Liver (tissue), 9 donors: ENCODE data around the gene CLOCK. TPM values are rescaled to one million over a fixed set of nuclear protein-coding genes. Genes with fewer than 3 reads are reported as not detected.

Experiments
- DNase-seq: peaks from one replicate; pipeline ENCODE4 v3.0.0-alpha.2; 2017; ENCODE audit warnings: low spot score
- H3K27ac ChIP-seq, 2 donors: one replicate each; pipeline ENCODE4 v1.7.0; 2013; ENCODE audit warnings: inconsistent platforms in 2 of 2, low read length in 2 of 2, control low read depth in 1 of 2, low read depth in 1 of 2, mild to moderate bottlenecking in 1 of 2
- H3K27me3 ChIP-seq, 4 donors: one replicate each; pipeline versions ENCODE4 v1.6.1 to v1.7.0; 2013; ENCODE audit warnings: low read length in 3 of 4, inconsistent platforms in 1 of 4, mild to moderate bottlenecking in 1 of 4, moderate library complexity in 1 of 4; ENCODE audit not compliant: control insufficient read depth in 4 of 4, insufficient read depth in 4 of 4
- H3K36me3 ChIP-seq, 4 donors: one replicate each; pipeline versions ENCODE4 v1.6.1 to v1.7.0; 2013; ENCODE audit warnings: low read length in 3 of 4, mild to moderate bottlenecking in 3 of 4, low read depth in 1 of 4, moderate library complexity in 1 of 4; ENCODE audit not compliant: control insufficient read depth in 4 of 4, insufficient read depth in 3 of 4
- H3K4me1 ChIP-seq, 4 donors: one replicate each; pipeline versions ENCODE4 v1.6.1 to v1.7.0; 2013; ENCODE audit warnings: low read length in 3 of 4, mild to moderate bottlenecking in 3 of 4, moderate library complexity in 1 of 4; ENCODE audit not compliant: control insufficient read depth in 4 of 4, insufficient read depth in 4 of 4
- H3K4me3 ChIP-seq, 3 donors: one replicate each; pipeline versions ENCODE4 v1.6.1 to v1.7.0; 2013; ENCODE audit warnings: low read length in 3 of 3, control low read depth in 1 of 3, low read depth in 1 of 3, mild to moderate bottlenecking in 1 of 3
- H3K9ac ChIP-seq, 2 donors: one replicate each; pipeline ENCODE4 v1.7.0; 2013; ENCODE audit warnings: low read length in 2 of 2, mild to moderate bottlenecking in 2 of 2, moderate library complexity in 2 of 2, control low read depth in 1 of 2, low read depth in 1 of 2
- H3K9me3 ChIP-seq, 4 donors: one replicate each; pipeline versions ENCODE4 v1.6.1 to v1.7.0; 2013; ENCODE audit warnings: low read length in 3 of 4; ENCODE audit not compliant: control insufficient read depth in 4 of 4
- EGR1 ChIP-seq, 2 donors: IDR thresholded peaks; 2 replicates each; pipeline ENCODE4 v1.6.1; 2016 to 2018; ENCODE audit warnings: antibody characterized with exemption in 2 of 2, low read depth in 2 of 2
- FOXA1 ChIP-seq: IDR thresholded peaks from 2 replicates; pipeline ENCODE4 v1.6.1; 2016; ENCODE audit warnings: antibody characterized with exemption
- FOXA2 ChIP-seq: IDR thresholded peaks from 2 replicates; pipeline ENCODE4 v1.6.1; 2016; ENCODE audit warnings: antibody characterized with exemption
- GABPA ChIP-seq, 2 donors: IDR thresholded peaks in 1 of 2; conservative IDR thresholded peaks in 1 of 2; 2 replicates each; pipeline ENCODE4 v1.6.1; 2016; ENCODE audit warnings: antibody characterized with exemption in 2 of 2, mild to moderate bottlenecking in 1 of 2, moderate library complexity in 1 of 2
- HNF4A ChIP-seq, 2 donors: conservative IDR thresholded peaks; 2 replicates each; pipeline ENCODE4 v1.6.1; 2016; ENCODE audit warnings: antibody characterized with exemption in 2 of 2, mild to moderate bottlenecking in 2 of 2
- HNF4G ChIP-seq: IDR thresholded peaks from 2 replicates; pipeline ENCODE4 v1.6.1; 2016; ENCODE audit warnings: antibody characterized with exemption
- JUND ChIP-seq, 2 donors: IDR thresholded peaks; 2 replicates each; pipeline ENCODE4 v1.6.1; 2016; ENCODE audit warnings: antibody characterized with exemption in 2 of 2
- NR2F2 ChIP-seq: IDR thresholded peaks from 2 replicates; pipeline ENCODE4 v1.6.1; 2016; ENCODE audit warnings: antibody characterized with exemption
- RAD21 ChIP-seq, 2 donors: IDR thresholded peaks; 2 replicates each; pipeline ENCODE4 v1.6.1; 2016; ENCODE audit warnings: antibody characterized with exemption in 2 of 2, mild to moderate bottlenecking in 2 of 2
- RXRA ChIP-seq, 2 donors: IDR thresholded peaks; 2 replicates each; pipeline ENCODE4 v1.6.1; 2017 to 2018; ENCODE audit warnings: antibody characterized with exemption in 2 of 2, mild to moderate bottlenecking in 1 of 2
- SP1 ChIP-seq: IDR thresholded peaks from 2 replicates; pipeline ENCODE4 v1.6.1; 2018; ENCODE audit warnings: antibody characterized with exemption, mild to moderate bottlenecking
- YY1 ChIP-seq: IDR thresholded peaks from 2 replicates; pipeline ENCODE4 v1.6.1; 2016; ENCODE audit warnings: antibody characterized with exemption, mild to moderate bottlenecking
- WGBS: extraction: QIAGEN DNeasy Blood & Tissue Kit; methylation state at CpG from one replicate; pipeline ENCODE4 v1.1.7; 2013; 5-methylcytosine and 5-hydroxymethylcytosine counted together
- polyA plus RNA-seq, 2 donors: library from polyadenylated mRNA; stranded (reverse) in 1 of 2; unstranded in 1 of 2; fragments of 200-250 nt in 1 of 2; fragments of >200 nt in 1 of 2; fragmentation: Nextera tagmentation in 1 of 2; extraction: Ambion mirVana in 1 of 2; gene quantifications; one replicate each; pipeline versions ENCODE4 v1.2.1 to v1.2.3, GENCODE V29; 2013 to 2015
- total RNA-seq, 2 donors: library from RNA; depleted of rRNA; stranded (reverse); fragments of >200 nt; gene quantifications; one replicate each; pipeline ENCODE4 v1.2.3, GENCODE V29; 2014
- TF ChIP-seq, protein P1 (sequence below): IDR thresholded peaks from 2 replicates; pipeline ENCODE4 v1.6.1; 2016; ENCODE audit warnings: antibody characterized with exemption
- TF ChIP-seq, protein P2 (sequence below): IDR thresholded peaks from 2 replicates; pipeline ENCODE4 v1.6.1; 2016; ENCODE audit warnings: antibody characterized with exemption, mild to moderate bottlenecking
- TF ChIP-seq, protein P3 (sequence below): fragments of 150-350 bp; IDR thresholded peaks from 2 replicates; pipeline ENCODE4 v1.5.1; 2017; ENCODE audit warnings: improper control_type of control experiment, low read depth, low read length; ENCODE audit not compliant: missing input control
- TF ChIP-seq, protein P4 (sequence below): IDR thresholded peaks from 2 replicates; pipeline ENCODE4 v1.6.1; 2016; ENCODE audit warnings: antibody characterized with exemption
- TF ChIP-seq, protein P5 (sequence below): IDR thresholded peaks from 2 replicates; pipeline ENCODE4 v1.6.1; 2016; ENCODE audit warnings: antibody characterized with exemption
- donor health status: healthy.
- donor health status: healthy.
- donor health status: healthy.
- donor health status: healthy.
- donor health status: healthy.

CLOCK gene
- total and polyA plus RNA-seq, 4 donors, result 5.1 to 19.4 (median 6.1) TPM

DNA sequence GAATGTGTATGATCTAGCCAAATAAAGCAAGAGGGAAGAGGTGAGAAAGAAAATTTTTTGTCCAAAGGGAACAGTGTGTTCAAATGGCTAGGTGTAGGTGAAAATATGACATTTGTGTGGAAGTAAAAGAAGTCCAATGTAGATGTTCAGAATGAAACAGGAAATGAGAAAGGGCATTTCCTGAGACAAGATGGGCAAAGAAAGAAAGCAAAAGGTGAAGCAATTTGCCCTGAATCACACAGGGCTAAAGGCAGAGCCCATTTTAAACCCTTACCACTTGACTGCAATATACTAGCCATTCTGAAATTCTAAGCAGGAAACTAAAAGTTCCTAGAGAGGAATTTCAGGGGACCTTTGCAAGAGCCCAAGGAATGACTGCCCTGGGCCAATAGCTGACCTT, 36.0 kb downstream of the CLOCK start:
- DNase-seq, result no peak
- H3K36me3 ChIP-seq, result peaks cover 0 to 2% (median 0%) of the 10 kb centered on the region in 4 donors
- no peaks in the 10 kb centered on the region for H3K4me1 ChIP-seq
- H3K9ac ChIP-seq, result no peak overlapping the region
- no peaks in the 10 kb centered on the region for H3K9me3 ChIP-seq
- H3K27ac ChIP-seq, result no peak overlapping the region
- H3K4me3 ChIP-seq, result no peak overlapping the region
- no peaks in the 10 kb centered on the region for H3K27me3 ChIP-seq
- TF ChIP-seq JUND (IDR thresholded peaks at IDR 0.05), result no peak
- no peak for TF ChIP-seq SP1
- no peak for TF ChIP-seq FOXA2
- TF ChIP-seq, protein P1, sequence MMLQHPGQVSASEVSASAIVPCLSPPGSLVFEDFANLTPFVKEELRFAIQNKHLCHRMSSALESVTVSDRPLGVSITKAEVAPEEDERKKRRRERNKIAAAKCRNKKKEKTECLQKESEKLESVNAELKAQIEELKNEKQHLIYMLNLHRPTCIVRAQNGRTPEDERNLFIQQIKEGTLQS, result no peak
- TF ChIP-seq, protein P2, sequence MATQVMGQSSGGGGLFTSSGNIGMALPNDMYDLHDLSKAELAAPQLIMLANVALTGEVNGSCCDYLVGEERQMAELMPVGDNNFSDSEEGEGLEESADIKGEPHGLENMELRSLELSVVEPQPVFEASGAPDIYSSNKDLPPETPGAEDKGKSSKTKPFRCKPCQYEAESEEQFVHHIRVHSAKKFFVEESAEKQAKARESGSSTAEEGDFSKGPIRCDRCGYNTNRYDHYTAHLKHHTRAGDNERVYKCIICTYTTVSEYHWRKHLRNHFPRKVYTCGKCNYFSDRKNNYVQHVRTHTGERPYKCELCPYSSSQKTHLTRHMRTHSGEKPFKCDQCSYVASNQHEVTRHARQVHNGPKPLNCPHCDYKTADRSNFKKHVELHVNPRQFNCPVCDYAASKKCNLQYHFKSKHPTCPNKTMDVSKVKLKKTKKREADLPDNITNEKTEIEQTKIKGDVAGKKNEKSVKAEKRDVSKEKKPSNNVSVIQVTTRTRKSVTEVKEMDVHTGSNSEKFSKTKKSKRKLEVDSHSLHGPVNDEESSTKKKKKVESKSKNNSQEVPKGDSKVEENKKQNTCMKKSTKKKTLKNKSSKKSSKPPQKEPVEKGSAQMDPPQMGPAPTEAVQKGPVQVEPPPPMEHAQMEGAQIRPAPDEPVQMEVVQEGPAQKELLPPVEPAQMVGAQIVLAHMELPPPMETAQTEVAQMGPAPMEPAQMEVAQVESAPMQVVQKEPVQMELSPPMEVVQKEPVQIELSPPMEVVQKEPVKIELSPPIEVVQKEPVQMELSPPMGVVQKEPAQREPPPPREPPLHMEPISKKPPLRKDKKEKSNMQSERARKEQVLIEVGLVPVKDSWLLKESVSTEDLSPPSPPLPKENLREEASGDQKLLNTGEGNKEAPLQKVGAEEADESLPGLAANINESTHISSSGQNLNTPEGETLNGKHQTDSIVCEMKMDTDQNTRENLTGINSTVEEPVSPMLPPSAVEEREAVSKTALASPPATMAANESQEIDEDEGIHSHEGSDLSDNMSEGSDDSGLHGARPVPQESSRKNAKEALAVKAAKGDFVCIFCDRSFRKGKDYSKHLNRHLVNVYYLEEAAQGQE, result no peak
- no peak for TF ChIP-seq RXRA (IDR thresholded peaks at IDR 0.05)
- TF ChIP-seq, protein P3, sequence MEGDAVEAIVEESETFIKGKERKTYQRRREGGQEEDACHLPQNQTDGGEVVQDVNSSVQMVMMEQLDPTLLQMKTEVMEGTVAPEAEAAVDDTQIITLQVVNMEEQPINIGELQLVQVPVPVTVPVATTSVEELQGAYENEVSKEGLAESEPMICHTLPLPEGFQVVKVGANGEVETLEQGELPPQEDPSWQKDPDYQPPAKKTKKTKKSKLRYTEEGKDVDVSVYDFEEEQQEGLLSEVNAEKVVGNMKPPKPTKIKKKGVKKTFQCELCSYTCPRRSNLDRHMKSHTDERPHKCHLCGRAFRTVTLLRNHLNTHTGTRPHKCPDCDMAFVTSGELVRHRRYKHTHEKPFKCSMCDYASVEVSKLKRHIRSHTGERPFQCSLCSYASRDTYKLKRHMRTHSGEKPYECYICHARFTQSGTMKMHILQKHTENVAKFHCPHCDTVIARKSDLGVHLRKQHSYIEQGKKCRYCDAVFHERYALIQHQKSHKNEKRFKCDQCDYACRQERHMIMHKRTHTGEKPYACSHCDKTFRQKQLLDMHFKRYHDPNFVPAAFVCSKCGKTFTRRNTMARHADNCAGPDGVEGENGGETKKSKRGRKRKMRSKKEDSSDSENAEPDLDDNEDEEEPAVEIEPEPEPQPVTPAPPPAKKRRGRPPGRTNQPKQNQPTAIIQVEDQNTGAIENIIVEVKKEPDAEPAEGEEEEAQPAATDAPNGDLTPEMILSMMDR, result no peak
- TF ChIP-seq FOXA1, result no peak
- TF ChIP-seq NR2F2, result no peak
- no peak for TF ChIP-seq HNF4G
- TF ChIP-seq GABPA (IDR thresholded peaks at IDR 0.05 in 1 of 2, conservative IDR thresholded peaks at IDR 0.05 in 1 of 2), result no peak
- TF ChIP-seq EGR1 (IDR thresholded peaks at IDR 0.05; ENCODE audit: low read depth in 2 of 2), result no peak
- TF ChIP-seq, protein P4, sequence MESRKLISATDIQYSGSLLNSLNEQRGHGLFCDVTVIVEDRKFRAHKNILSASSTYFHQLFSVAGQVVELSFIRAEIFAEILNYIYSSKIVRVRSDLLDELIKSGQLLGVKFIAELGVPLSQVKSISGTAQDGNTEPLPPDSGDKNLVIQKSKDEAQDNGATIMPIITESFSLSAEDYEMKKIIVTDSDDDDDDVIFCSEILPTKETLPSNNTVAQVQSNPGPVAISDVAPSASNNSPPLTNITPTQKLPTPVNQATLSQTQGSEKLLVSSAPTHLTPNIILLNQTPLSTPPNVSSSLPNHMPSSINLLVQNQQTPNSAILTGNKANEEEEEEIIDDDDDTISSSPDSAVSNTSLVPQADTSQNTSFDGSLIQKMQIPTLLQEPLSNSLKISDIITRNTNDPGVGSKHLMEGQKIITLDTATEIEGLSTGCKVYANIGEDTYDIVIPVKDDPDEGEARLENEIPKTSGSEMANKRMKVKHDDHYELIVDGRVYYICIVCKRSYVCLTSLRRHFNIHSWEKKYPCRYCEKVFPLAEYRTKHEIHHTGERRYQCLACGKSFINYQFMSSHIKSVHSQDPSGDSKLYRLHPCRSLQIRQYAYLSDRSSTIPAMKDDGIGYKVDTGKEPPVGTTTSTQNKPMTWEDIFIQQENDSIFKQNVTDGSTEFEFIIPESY, result no peak
- TF ChIP-seq HNF4A (conservative IDR thresholded peaks at IDR 0.05), result no peak
- TF ChIP-seq YY1, result no peak
- TF ChIP-seq, protein P5, sequence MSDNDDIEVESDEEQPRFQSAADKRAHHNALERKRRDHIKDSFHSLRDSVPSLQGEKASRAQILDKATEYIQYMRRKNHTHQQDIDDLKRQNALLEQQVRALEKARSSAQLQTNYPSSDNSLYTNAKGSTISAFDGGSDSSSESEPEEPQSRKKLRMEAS, result no peak
- no peak for TF ChIP-seq RAD21 (IDR thresholded peaks at IDR 0.05)

DNA sequence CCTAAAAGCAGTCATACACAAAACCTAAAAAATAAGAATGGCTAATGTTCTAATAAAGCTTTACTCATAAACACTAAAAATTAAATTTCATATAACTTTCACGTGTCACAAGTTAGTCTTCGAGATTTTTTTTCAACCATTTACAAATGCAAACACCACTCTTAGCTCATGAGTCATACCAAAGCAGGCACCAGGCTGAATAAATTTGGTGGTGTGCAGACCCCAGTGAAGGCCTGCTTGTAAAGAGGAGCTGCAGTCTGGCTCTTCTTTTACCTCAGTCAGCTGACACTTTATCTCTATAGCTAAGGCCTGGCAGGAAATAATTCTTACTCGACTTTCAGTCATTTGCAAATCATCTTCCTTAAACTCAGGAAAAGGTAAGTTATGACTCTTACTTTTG, 37.4 kb downstream of the CLOCK start:
- H3K27me3 ChIP-seq, result no peaks in the 10 kb centered on the region
- H3K36me3 ChIP-seq, result peaks cover 0 to 2% (median 0%) of the 10 kb centered on the region in 4 donors
- H3K4me1 ChIP-seq, result no peaks in the 10 kb centered on the region
- 89% methylated on average over 3 of the region's 3 CpGs for WGBS
- no peak overlapping the region for H3K27ac ChIP-seq
- no peak overlapping the region for H3K9ac ChIP-seq
- no peaks in the 10 kb centered on the region for H3K9me3 ChIP-seq
- no peak for DNase-seq
- TF ChIP-seq FOXA2 (no peak), FOXA1 (no peak), NR2F2 (no peak), SP1 (no peak)
- TF ChIP-seq, protein P3, result no peak
- TF ChIP-seq, protein P4, result no peak
- no peak overlapping the region for H3K4me3 ChIP-seq
